Ovary (tissue), 3 donors: ENCODE results near the gene ANXA5.

Source experiments
- POLR2A ChIP-seq: fragments of 450-650 bp; IDR thresholded peaks from one replicate; pipeline ENCODE4 v1.6.1; 2017; ENCODE audit warnings: antibody characterized with exemption, mild to moderate bottlenecking, moderate library complexity
- TF ChIP-seq, protein P1 (sequence below), 3 donors: fragments of 450-650 bp in 2 of 3; fragments of 200-600 bp in 1 of 3; IDR thresholded peaks; one replicate each; pipeline versions ENCODE4 v1.5.1 to v1.8.0; 2016 to 2022; ENCODE audit warnings: antibody characterized with exemption in 3 of 3, mild to moderate bottlenecking in 1 of 3
- donor health status: DM: no; HTN: no; CAD: no.

DNA sequence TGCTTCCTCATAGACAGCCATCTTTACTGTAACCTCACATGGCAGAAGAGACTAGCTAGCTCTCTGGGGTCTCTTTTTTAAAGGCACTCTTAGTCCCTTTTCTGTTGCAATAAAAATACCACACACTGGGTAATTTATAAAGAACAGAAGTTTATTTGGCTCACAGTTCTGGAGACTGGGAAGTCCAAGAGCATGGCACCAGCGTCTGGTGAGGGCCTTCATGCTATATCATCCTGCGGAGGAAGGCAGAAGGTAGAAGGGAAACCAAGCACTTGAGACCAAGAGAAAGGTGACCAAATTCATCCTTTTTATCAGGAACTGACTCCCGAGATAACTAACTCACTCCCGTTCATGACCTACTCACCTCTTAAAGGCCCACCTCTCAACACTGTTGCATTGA is 5.4 kb upstream of the ANXA5 start:
- TF ChIP-seq, protein P1, sequence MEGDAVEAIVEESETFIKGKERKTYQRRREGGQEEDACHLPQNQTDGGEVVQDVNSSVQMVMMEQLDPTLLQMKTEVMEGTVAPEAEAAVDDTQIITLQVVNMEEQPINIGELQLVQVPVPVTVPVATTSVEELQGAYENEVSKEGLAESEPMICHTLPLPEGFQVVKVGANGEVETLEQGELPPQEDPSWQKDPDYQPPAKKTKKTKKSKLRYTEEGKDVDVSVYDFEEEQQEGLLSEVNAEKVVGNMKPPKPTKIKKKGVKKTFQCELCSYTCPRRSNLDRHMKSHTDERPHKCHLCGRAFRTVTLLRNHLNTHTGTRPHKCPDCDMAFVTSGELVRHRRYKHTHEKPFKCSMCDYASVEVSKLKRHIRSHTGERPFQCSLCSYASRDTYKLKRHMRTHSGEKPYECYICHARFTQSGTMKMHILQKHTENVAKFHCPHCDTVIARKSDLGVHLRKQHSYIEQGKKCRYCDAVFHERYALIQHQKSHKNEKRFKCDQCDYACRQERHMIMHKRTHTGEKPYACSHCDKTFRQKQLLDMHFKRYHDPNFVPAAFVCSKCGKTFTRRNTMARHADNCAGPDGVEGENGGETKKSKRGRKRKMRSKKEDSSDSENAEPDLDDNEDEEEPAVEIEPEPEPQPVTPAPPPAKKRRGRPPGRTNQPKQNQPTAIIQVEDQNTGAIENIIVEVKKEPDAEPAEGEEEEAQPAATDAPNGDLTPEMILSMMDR (IDR thresholded peaks at IDR 0.05) = no peak
- no peak for TF ChIP-seq POLR2A
